Hematopoietic multipotent progenitor cell treated with erythropoietin and hydrocortisone succinate and interleukin-3 and kit ligand, for 4 days (in vitro differentiated cells): ENCODE data around the gene POLA1.
"Not testable (repeated sequence)": the region's sequence is repeated elsewhere in the genome, so short reads cannot be mapped to it uniquely, and the experiment has no call there.

Experiments used
- DNase-seq: peaks from one replicate; pipeline ENCODE4 v3.0.0-alpha.2; 2015

Gene POLA1

GRCh38 chrX:24799078-24799477, 105.4 kb downstream of the POLA1 start:
- no peak for DNase-seq

DNA sequence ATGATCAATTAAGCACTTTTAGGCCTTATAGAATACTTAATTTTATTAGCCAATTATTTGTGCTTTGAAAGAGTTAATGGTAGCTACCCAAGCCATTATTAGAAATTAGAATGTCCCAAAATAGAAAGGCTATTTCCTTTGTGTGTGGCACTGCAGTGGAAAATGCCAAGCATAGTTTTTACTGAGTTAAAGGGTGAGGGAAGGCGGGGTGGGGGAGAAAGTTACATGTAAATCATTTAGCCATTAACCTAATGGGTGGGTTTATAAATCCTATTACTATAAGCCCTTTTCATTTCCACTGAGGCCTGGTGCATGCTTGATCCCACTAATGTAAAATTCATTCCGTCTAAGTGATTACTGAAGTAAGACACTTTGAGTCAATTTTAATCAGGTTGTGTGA, 105.8 kb downstream of the POLA1 start:
- no peak for DNase-seq

GRCh38 chrX:24805201-24805600, 111.5 kb downstream of the POLA1 start:
- DNase-seq: no peak

- DNase-seq: not testable (repeated sequence)
These were observed 126.1 kb downstream of the POLA1 start for GRCh38 chrX:24819807-24820206.

DNA sequence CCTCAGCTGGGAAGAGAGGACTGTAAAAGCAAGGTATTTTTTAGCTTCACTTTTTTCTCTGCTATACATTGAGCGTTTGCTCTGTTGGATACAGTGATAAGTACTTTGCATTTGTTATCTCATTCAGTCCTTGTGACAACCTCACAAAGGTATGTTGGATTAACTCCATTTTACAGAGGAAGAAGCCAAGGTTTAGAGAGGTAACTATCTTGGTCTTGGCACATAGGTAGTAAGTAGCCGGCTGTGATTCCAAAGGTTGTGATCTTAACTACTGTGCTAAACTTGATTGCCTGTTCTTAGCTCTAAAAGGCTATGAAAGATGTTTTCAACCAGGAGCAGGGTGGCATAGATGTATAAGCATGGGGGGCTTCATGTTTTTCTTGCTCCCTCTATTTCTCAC, 134.4 kb downstream of the POLA1 start:
- DNase-seq: no peak

DNA sequence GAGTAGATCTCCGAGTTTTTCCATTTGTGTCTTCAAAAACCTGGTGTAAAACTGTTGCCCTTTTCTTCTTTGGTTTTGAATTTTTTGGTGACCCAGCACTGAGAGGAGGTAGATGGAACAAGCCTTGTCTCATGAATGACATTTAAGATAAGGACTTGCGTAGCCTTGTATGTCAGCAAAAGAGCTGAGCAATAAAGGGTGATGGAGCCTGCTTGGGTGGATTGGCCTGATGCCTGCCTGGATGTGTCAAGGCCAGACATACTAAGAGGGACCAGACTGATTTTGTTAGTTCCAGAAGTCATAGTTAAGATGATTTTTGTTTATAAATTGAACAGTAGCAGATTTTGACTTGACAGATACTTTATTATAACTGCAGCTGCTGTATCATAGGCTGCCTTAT, 134.9 kb downstream of the POLA1 start:
- DNase-seq: no peak

GRCh38 chrX:24833695-24834094, 140.0 kb downstream of the POLA1 start:
- DNase-seq: no peak

GRCh38 chrX:24837966-24838365, 144.2 kb downstream of the POLA1 start:
- DNase-seq: no peak

- peak; percentile 57 for DNase-seq
These were observed 144.9 kb downstream of the POLA1 start for GRCh38 chrX:24838629-24839028.

GRCh38 chrX:24839331-24839730, 145.6 kb downstream of the POLA1 start:
- no peak for DNase-seq

- no peak for DNase-seq
These were observed 148.8 kb downstream of the POLA1 start for GRCh38 chrX:24842486-24842885.

DNA sequence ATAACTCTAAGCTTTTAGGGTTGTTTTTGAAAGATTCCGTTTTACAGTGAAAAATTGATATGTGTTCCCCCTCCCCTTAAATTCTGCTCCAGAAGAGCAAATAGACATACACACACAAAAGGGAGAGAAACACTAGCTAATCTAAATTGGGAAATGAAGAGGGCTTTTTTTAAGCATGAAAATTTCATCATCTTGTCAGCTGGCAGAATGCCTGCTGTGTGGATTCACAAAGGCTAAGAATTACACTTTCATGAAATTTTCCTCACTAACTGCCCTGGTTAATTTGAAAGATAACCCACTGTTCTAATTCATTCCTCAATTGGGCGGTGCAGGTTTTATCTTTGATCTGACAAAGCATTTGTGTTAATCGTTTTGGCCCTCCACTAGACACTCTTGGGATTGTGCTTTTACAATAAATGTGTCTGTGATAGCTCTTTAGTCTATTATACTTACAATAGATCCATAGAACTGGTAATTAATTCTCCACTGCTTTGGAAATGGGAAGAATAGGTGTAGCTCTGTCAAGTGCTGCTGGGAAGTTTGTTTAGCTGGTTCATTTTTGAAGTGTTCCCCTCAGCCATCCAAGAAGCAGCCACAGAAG, 152.9 kb downstream of the POLA1 start:
- DNase-seq: no peak

- no peak for DNase-seq
These were observed 157.6 kb downstream of the POLA1 start for GRCh38 chrX:24851289-24851688.

DNA sequence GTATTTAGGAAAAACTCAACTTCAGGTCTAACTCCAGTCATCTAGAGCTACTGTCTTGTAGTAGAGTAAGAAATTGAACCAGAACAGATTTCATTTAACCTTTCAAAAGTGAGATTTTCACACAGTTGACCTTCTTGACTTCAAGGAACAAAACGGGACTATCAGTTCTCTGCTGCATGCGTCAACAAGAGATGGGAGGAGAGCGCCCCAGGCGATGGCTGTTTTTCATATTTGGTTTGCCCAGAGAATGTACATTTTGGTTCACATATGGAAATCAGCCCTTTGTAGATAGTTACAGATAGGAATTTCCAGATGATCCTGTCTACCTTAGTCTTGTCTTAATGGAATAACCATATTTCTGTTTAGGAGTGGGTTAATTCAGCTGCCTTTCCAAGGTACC, 158.1 kb downstream of the POLA1 start:
- DNase-seq: no peak

DNA sequence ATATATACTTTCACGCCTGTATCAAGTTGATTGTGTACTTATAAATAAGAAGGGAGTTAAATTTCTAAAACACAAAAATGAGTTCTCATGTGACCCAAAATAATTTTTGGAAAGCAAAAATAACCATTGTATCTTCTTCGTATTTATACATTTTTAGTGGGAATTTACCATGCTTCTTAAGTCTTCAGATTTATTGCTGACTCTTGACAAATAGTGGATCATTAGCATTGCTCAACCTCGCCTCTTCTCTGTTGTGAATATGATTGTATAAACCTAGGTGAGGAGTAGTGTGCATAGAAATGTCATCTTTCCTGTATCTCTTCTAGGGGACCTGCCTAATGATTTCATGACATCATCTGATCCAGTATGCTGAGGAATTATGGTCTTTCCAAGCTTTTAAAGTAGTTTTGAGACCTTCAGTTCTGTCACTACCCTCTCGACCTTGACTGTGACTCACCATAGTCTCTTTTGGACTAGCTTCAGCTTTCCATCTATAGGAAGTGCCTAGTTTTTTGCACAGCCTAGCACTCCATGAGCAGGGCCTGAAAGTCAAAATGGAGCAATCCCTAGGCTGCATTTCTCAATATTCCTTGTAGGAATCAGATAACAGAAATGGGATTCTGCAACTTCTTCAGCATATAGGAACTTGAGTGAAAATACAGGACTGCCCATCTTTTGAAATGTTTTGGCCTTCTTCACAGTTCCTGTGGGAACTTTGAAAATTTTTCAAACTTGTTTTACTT, 164.5 kb downstream of the POLA1 start:
- DNase-seq: no peak

DNA sequence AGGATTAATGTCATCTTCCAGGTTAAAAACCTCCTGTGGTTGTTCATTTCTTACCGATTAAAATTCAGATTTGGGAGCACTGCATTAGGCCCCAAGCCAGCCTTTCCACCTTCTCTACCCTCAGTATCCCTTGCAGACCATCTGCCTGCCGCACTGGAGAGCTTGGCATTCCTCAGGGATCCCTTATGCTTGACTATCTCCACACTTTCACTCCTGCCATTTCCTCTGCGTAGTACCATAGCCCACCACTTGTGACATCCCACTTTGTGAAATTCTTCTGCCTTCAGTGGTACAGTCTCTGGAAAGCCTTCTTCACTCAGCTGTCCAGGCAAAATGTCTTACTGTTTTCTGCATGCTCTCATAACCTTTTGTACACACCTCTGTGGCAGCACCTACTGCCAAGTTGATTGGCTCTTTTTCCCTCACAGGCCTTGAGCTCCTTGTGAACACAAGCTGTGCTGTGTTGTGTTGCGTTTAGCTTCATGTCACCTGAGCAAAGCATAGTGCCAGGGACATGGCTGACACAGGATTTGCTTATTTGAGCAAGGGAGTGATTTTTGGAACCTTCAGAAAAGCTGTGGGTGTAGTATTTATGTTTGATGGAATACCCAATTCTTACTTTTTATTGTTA, 165.6 kb downstream of the POLA1 start:
- DNase-seq: no peak

- no peak for DNase-seq
These were observed 166.4 kb downstream of the POLA1 start for GRCh38 chrX:24860140-24860539.

DNA sequence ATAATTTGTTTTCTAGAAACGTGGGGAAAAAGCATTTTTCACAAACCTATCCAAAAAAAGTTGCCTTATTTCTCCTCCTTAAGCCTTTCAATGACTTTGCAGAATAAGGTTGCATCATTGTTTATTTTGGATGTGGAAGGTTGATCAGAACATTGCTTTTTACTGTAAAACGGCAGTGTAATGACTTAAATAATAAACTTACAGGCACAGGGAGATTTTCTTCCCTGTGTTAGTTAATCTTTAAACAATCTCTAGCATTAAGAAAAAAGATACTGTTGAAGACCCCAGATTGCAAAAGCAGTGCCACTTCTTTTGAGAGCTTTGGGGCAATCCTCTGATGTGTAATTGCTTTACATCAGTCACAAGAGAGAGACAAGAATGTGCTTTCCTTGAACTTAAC, 168.6 kb downstream of the POLA1 start:
- DNase-seq: no peak

- not testable (repeated sequence) for DNase-seq
These were observed 170.1 kb downstream of the POLA1 start for GRCh38 chrX:24863779-24864178.

- no peak for DNase-seq
These were observed 176.4 kb downstream of the POLA1 start for GRCh38 chrX:24870143-24870542.

- no peak for DNase-seq
These were observed 181.0 kb downstream of the POLA1 start for GRCh38 chrX:24874604-24875247.

- DNase-seq: no peak
These were observed 183.0 kb downstream of the POLA1 start for GRCh38 chrX:24876530-24877287.

DNA sequence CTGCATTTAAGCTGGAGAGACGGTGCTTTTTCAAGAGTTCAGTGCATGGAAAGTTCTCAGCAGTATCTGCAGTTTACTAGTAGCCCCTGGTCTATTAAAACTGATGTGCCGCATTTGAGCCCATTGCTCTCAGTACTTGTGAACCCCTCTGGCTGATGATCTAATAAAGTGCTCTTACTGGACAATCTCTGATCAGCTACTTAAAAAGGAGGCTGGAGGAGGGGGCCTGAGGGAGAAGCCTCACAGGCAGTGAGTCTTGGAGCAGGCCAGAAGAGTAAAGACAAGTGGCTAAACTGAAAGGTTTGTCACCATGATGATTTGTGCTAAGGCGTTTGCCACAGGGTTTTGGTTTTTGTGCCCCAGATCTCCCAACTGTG, 183.6 kb downstream of the POLA1 start:
- no peak for DNase-seq
